Kidney capillary endothelial cell (primary cell): Measurements from ENCODE around the gene PRRC2C.
"Not testable (repeated sequence)": the region's sequence is repeated elsewhere in the genome, so short reads cannot be mapped to it uniquely, and the experiment has no call there.

Experiments used
- DNase-seq: peaks from one replicate; pipeline ENCODE4 v3.0.0-alpha.2; 2018; ENCODE audit warnings: low spot score

Gene PRRC2C

GRCh38 chr1:171585715-171586114 is 100.4 kb downstream of the PRRC2C start:
- DNase-seq = no peak

DNA sequence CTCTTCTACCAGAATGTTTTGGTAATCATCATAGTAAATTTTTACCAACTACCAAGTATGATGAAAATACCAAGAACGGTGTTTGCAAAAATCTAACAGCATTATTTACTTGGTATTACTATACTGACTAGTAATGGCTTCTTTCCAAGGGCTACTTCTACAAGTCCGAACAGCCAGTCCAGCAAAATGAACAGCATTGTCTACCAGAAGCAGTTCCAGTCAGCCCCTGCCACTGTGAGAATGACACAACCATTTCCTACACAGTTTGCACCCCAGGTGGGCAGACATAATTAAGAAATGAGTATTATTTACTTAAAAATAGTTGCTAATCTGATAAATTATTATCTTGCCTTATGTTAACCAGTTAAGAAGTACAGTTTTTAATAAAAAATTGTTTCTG is 102.9 kb downstream of the PRRC2C start:
- DNase-seq = no peak

- DNase-seq = no peak
Measured at GRCh38 chr1:171590022-171590421, 104.7 kb downstream of the PRRC2C start.

DNA sequence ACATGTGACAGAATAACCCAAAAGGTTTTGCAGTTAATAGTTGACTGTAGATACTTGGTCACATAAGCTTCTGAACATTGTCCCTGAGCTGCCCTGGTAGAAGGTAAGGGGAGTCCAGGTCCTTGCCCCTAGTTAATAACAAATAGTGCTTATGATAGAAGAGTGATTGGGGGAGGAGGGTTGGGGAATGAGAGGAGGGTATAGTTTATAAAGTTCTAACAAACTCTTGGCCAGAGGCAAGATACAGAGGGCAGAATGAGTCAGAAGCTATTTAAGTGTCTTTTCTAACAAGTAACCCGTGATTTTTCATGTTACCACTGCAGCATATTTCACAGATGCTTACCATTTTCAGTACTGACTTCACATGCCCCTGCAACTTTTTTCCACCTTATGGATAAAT is 110.0 kb downstream of the PRRC2C start:
- no peak for DNase-seq

DNA sequence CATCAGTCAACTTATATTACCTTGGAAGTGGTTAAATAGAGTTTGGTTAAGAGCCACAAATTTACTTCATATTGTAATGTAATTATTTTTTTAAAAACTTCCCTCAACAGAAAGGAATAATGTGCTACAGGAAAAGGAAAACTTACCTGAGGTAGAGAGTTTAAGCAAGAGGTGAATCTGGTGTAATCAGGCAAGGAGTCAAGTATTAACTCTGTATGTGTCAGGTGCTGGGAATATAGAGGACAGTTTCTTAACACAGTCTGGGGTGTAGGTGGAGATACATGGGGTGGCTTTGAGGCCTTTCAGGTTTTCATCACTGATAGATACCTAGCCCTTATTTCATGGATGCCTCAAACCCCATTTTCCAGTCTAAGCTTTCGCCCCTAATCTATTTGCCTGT is 110.8 kb downstream of the PRRC2C start:
- no peak for DNase-seq

DNA sequence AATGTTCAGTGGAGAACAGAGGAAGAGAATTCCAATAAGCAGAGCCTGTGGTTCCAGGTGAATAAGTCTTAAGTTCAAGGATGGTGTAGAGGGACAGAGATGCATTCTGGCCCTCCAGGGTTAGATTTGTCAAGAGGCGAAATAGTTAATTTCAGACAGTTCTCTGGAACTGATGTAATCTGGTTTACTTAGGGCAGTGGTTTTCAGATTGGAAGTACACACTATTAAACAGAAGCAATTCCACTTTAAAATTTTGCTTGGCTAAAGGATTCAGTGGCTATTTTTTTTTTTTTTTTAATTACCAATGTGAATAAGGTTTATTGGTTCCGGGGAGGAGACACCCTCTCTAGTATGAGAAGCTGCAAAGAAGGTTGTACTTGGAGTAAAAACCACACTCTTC is 111.4 kb downstream of the PRRC2C start:
- no peak for DNase-seq

GRCh38 chr1:171597203-171597602 is 111.9 kb downstream of the PRRC2C start:
- DNase-seq = no peak

- not testable (repeated sequence) for DNase-seq
Measured at GRCh38 chr1:171600310-171600709, 115.0 kb downstream of the PRRC2C start.

DNA sequence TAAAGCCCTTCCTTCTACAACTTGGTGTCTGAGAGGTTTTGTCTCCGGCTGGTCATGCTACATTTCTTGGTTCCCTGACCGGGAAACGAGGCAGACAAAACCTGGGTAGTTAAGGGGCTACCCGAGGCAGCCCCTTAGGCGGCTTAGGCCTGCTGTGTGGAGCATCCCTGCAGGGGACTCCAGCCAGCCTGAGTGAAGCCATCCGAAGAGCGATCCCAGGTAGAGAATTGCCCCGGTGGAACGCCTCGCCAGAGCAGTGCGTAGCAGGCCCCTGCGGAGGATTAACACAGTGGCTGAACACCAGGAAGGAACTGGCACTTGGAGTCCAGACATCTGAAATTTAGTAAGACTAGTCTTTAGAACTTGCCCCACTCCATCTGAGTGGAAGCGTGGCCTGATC is 115.5 kb downstream of the PRRC2C start:
- no peak for DNase-seq

DNA sequence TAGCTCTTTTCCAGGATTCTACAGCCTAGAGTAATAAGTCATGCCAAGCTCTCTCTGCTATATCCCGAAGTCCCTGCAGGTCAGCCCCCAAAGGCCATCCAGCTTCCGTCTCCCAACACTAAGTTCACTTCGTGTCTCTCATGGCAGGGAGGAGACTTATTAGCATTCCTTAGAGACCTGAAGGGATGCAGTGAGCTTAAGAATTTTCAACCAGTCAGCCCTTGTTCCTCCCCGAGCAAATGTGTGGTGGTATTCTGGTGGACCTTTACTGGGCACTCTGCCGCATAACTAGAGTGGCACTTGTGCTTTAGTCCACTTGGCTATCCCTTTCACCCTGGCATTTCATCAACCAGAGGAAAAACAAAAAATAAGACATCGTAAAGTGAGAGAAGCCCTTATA is 117.7 kb downstream of the PRRC2C start:
- not testable (repeated sequence) for DNase-seq

GRCh38 chr1:171606402-171606941 is 121.1 kb downstream of the PRRC2C start:
- DNase-seq = no peak

DNA sequence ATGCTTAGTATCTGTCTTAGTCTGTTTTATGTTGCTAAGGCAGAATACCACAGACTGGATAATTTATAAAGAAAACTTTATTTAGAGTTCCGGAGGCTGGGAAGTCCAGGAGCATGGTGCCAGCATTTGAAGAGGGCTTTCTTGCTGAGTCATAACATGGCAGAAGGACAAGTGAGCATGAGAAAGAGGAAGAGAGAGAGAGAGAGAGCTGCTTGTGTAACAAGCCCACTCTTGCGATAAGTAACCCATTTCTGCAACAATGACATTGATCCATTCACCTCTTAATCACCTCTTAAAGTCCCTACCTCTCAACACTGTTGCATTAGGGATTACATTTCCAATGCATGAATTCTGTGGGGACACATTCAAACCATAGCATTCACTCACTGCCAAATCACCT is 125.1 kb downstream of the PRRC2C start:
- no peak for DNase-seq

- DNase-seq = no peak
Measured at GRCh38 chr1:171611306-171611705, 126.0 kb downstream of the PRRC2C start.

- DNase-seq = no peak
Measured at GRCh38 chr1:171613282-171613681, 128.0 kb downstream of the PRRC2C start.

DNA sequence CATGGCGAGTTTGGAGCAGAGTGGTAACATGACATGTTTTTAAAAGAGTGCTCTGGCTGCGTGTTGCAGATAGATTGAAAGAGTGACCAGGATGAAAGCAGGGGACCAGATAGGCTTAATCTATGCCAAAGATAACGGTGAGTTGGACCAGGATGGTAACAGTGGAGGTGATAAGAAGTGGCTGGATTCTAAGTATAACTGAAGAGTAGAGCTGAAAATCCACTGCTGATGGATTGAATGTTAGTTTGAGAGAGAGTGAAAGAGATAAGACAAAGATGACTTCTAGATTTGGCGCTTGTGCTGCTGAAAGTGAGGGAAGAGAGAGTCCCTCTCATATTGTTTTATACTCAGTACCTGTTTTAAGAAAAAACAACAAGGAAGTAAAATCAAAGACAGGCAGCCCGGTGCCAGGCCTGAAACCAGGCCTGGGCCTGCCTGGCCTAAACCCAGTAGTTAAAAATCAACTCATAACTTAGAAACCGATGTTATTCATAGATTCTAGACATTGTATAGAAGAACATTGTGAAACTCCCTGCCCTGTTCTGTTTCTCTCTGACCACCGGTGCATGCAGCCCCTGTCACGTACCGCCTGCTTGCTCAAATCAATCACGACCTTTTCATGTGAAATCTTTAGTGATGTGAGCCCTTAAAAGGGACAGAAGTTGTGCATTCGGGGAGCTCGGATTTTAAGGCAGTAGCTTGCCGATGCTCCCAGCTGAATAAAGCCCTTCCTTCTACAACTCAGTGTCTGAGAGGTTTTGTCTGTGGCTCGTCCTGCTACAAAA is 130.0 kb downstream of the PRRC2C start:
- DNase-seq = not testable (repeated sequence)

GRCh38 chr1:171616586-171616985 is 131.3 kb downstream of the PRRC2C start:
- no peak for DNase-seq

- no peak for DNase-seq
Measured at GRCh38 chr1:171622152-171622462, 136.8 kb downstream of the PRRC2C start, which contains the start of gene MYOCOS. MYOCOS (plus strand) TSS chr1:171622243; CDS start chr1:171623884, 1,641 bp downstream.

GRCh38 chr1:171623651-171624331 is 138.5 kb downstream of the PRRC2C start:
- DNase-seq = no peak

DNA sequence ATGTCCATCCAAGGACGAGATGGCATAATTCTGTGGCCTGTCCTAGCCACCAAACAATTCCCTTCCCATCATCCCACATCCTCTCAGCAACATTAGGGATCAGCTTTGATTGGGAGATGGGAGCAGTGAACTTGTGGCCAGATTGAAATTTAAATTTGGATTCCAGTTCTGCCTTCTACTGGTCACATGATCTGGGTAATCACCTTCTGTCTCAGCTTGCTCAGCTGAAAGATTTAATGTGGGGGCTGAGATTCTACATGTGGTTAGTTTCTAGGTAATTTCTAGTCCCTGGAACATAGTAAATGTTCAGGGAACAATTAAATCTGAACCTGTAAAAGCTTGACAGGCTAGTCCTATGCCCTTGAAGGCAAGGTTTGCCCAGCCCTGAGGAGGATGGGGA is 139.9 kb downstream of the PRRC2C start:
- DNase-seq = no peak

GRCh38 chr1:171627020-171627419 is 141.7 kb downstream of the PRRC2C start:
- DNase-seq = no peak

DNA sequence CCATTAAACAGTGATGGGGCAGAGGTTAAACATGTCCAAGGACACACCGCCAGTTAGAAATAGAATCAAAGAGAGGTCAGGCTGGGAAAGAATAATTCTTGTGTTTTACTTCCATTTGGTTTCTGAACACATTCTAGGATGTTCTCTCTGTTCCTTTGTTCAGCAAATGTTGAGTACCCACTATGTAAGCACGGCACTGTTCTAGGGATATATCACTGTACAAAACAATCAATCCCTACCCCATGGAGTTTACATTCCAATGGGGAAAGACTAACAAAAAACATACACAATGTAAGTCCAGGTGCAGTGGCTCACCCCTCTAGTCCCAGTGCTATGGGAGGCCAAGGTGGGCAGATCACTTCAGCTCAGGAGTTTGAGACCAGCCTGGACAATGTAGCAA is 142.9 kb downstream of the PRRC2C start:
- DNase-seq = no peak

DNA sequence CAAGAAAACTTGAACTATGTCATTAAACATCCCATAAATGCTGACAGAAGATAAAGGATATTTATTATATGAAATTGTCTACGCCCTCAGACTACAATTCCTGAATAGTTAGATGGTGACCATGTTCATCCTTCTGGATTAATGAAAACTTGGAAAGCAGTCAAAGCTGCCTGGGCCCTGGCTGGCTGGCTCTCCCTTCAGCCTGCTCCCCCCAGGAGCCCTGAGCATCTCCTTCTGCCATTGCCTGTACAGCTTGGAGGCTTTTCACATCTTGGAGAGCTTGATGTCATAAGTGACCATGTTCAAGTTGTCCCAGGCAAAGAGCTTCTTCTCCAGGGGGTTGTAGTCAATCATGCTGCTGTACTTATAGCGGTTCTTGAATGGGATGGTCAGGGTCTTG is 150.3 kb downstream of the PRRC2C start:
- no peak for DNase-seq

- no peak for DNase-seq
Measured at GRCh38 chr1:171636141-171636540, 150.8 kb downstream of the PRRC2C start.
